GM12801 (cell line): Measurements from ENCODE around the gene PTPN14.

ENCODE experiments used
- CTCF ChIP-seq: IDR thresholded peaks from one replicate; pipeline ENCODE4 v1.5.1; 2011; ENCODE audit warnings: control low read depth; ENCODE audit not compliant: insufficient read length; ENCODE audit errors: extremely low read depth

The PTPN14 gene

GRCh38 chr1:214506972-214507431 lies 44.4 kb downstream of the PTPN14 start:
- no peak for TF ChIP-seq CTCF

GRCh38 chr1:214505134-214505533 lies 46.3 kb downstream of the PTPN14 start:
- TF ChIP-seq CTCF = no peak

- TF ChIP-seq CTCF = no peak
These were observed 47.1 kb downstream of the PTPN14 start for GRCh38 chr1:214504330-214504729.

- TF ChIP-seq CTCF = no peak
These were observed 47.8 kb downstream of the PTPN14 start for GRCh38 chr1:214503553-214503952.

- TF ChIP-seq CTCF = no peak
These were observed 50.9 kb downstream of the PTPN14 start for GRCh38 chr1:214500340-214501055.

GRCh38 chr1:214499732-214500131 lies 51.7 kb downstream of the PTPN14 start:
- no peak for TF ChIP-seq CTCF

- no peak for TF ChIP-seq CTCF
These were observed 53.4 kb downstream of the PTPN14 start for GRCh38 chr1:214498021-214498420.
